ENCODE data around the gene SETD1B. TPM values are rescaled to one million over a fixed set of nuclear protein-coding genes. Genes with fewer than 3 reads are reported as not detected.

Gene SETD1B
- total RNA-seq, 4 donors from 2014 or later, result 13.1 to 23.1 (median 19.5) TPM

GRCh38 chr12:121775501-121775900 is 28.3 kb upstream of the SETD1B start:
- no peak overlapping the region for H3K27ac ChIP-seq
- no peak for TF ChIP-seq POLR2A (IDR thresholded peaks at IDR 0.05)
- no peak for TF ChIP-seq CTCF (IDR thresholded peaks at IDR 0.05)
- TF ChIP-seq POLR2AphosphoS5 (IDR thresholded peaks at IDR 0.05), result no peak
- TF ChIP-seq EP300 (IDR thresholded peaks at IDR 0.05), result no peak
- H3K4me1 ChIP-seq, result peaks cover 13% of the 10 kb centered on the region
- H3K36me3 ChIP-seq, result peaks cover 9% of the 10 kb centered on the region
- WGBS, result 79% methylated on average over 7 of the region's 16 CpGs
- no peak overlapping the region for H3K4me3 ChIP-seq
- no peak for DNase-seq (ENCODE audit: low spot score in 2 of 2)
- no peaks in the 10 kb centered on the region for H3K27me3 ChIP-seq
- no peaks in the 10 kb centered on the region for H3K9me3 ChIP-seq

DNA sequence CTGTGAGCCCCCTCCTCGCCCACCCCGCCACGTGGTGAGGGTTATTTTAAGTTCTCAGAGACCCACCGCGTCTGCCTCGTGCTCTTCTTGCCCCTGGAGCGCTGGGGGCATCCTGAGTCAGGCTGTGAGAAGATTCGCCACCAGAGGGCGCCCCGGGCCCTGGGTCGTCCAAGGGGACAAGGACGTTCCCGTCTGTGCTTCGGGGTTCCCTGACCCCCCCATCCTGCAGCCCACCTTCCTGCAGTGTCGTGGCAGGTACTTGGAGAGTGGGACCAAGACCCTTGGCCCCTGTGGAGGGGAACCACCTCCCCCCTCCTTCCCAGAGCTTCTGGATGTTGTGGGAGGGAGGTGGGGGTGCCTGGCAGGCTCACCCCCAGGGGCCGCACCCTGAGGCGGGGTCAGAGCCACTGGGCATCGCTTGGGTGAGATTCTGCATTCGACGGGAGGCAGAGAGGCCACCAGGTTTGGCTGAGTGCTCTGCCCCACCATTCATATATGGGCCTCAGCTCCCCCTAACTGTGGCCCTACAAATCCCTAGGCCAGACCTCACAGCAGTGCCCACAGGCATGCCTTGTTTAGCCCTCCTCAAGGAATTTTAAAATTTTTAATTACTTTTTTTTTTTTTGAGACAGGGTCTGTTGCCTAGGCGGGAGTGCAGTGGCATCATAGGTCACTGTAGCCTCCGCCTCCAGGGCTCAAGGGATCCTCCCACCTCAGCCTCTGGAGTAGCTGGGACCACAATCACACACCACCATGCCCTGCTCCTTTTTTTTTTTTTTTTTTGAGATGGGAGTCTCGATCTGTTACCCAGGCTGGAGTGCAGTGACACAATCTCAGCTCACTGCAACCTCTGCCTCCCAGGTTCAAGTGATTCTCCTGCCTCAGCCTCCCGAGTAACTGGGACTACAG is 27.4 kb upstream of the SETD1B start:
- peaks cover 14% of the 10 kb centered on the region for H3K4me1 ChIP-seq
- WGBS, result 42% methylated on average over 13 of the region's 24 CpGs
- H3K4me3 ChIP-seq, result no peak overlapping the region
- H3K36me3 ChIP-seq, result peaks cover 9% of the 10 kb centered on the region
- H3K27me3 ChIP-seq, result no peaks in the 10 kb centered on the region
- H3K27ac ChIP-seq, result no peak overlapping the region
- TF ChIP-seq POLR2AphosphoS5 (IDR thresholded peaks at IDR 0.05) (no peak), CTCF (IDR thresholded peaks at IDR 0.05) (peak; percentile 61 to 88)
- no peaks in the 10 kb centered on the region for H3K9me3 ChIP-seq
- peak; percentile 91 to 92 for DNase-seq (ENCODE audit: low spot score in 2 of 2)

- TF ChIP-seq EP300 (IDR thresholded peaks at IDR 0.05), result no peak
- TF ChIP-seq POLR2A (IDR thresholded peaks at IDR 0.05), result no peak
- no peak for TF ChIP-seq CTCF (IDR thresholded peaks at IDR 0.05)
- no peak for TF ChIP-seq POLR2AphosphoS5 (IDR thresholded peaks at IDR 0.05)
- Histone ChIP-seq H3K27me3 (no peaks in the 10 kb centered on the region), H3K4me3 (no peak overlapping the region), H3K27ac (no peak overlapping the region), H3K36me3 (peaks cover 9% of the 10 kb centered on the region), H3K9me3 (no peaks in the 10 kb centered on the region), H3K4me1 (peaks cover 17% of the 10 kb centered on the region)
- no peak for DNase-seq (ENCODE audit: low spot score in 2 of 2)
- 82% methylated on average over 16 of the region's 17 CpGs for WGBS
Observed at GRCh38 chr12:121778567-121779421, 25.0 kb upstream of the SETD1B start.

- Histone ChIP-seq H3K4me3 (no peak overlapping the region), H3K4me1 (peaks cover 22% of the 10 kb centered on the region), H3K27ac (no peak overlapping the region), H3K27me3 (no peaks in the 10 kb centered on the region), H3K36me3 (peaks cover 9% of the 10 kb centered on the region), H3K9me3 (no peaks in the 10 kb centered on the region)
- TF ChIP-seq POLR2AphosphoS5 (IDR thresholded peaks at IDR 0.05) (no peak), CTCF (IDR thresholded peaks at IDR 0.05) (no peak), POLR2A (IDR thresholded peaks at IDR 0.05) (no peak), EP300 (IDR thresholded peaks at IDR 0.05) (no peak)
- DNase-seq (ENCODE audit: low spot score in 2 of 2), result no peak
- 91% methylated on average over 7 of the region's 17 CpGs for WGBS
Observed at GRCh38 chr12:121779422-121779895, 24.4 kb upstream of the SETD1B start.

- TF ChIP-seq EP300 (IDR thresholded peaks at IDR 0.05), result no peak
- TF ChIP-seq POLR2A (IDR thresholded peaks at IDR 0.05), result no peak
- 95% methylated on average over 10 of the region's 11 CpGs for WGBS
- Histone ChIP-seq H3K27ac (no peak overlapping the region), H3K4me1 (peaks cover 22% of the 10 kb centered on the region), H3K36me3 (peaks cover 9% of the 10 kb centered on the region), H3K4me3 (no peak overlapping the region), H3K27me3 (no peaks in the 10 kb centered on the region), H3K9me3 (no peaks in the 10 kb centered on the region)
- DNase-seq (ENCODE audit: low spot score in 2 of 2), result no peak
Observed at GRCh38 chr12:121780429-121780828, 23.4 kb upstream of the SETD1B start.

All from suprapubic skin (tissue), 4 donors.